Activated CD4-positive, alpha-beta T cell treated with anti-CD3 and anti-CD28 coated beads, Interleukin-2, amount 50 U/mL, for 1 hour (primary cell): ENCODE results near the gene SPATA18.
"Not testable (repeated sequence)": the region's sequence is repeated elsewhere in the genome, so short reads cannot be mapped to it uniquely, and the experiment has no call there.

ENCODE experiments used
- DNase-seq: peaks from one replicate; pipeline ENCODE4 v3.0.0-alpha.2; 2020

SPATA18 gene

DNA sequence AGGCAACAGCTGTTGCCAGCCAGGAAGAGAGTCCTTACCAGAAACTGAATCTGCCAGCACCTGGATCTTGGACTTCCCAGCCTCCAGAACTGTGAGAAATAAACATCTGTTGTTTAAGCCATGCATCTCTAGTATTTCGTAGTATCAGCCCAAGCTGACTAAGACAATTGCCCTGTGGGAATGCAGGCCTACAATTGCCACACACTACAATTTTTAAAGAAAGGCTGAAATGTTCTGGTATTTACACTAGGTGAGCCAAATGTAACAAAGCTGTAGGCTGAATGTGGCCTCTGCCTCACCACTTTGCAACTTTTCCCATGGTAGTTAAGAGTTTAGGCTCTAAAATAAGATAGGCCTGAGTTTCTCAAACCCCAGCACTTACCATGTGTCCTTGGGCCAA, 59.1 kb downstream of the SPATA18 start:
- no peak for DNase-seq

DNA sequence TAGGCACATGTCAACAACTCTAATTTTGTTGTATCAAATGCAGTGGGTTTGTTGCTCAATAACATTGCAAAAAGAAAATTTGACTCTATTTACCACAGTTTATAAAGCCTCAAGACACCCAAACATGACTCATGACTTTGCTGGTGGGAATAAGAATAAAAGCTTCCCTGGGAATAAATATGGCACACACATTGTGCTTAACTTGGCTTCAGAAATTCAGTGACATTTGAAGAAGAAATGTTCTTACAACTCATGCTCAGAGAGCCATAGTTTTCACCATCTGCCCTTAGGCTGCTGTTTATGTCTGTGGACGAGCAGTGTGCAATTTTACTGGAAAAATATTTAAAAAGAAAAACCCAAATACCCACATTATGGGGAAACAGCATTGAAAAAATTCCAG, 60.9 kb downstream of the SPATA18 start:
- DNase-seq, result no peak

GRCh38 chr4:52112411-52112810, 61.3 kb downstream of the SPATA18 start:
- DNase-seq, result no peak

DNA sequence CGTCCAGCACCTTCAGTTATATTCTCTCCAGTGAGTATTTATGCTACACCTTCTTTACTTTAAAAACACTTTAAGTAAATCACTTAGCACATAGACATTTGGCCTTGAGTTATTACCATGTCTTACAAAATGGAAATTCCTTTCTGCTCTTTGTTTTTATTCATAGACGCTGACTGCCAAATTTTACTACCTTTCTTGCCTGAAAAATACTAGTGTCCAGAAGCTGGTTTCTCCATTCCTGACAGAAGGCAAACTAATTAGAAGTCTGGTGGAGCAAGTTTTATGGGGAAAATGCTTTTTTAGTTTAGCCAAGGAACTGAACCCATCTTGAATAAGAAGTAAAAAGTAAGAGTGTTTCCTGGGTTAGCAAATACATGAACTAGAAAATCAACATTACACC, 65.5 kb downstream of the SPATA18 start:
- DNase-seq, result no peak

DNA sequence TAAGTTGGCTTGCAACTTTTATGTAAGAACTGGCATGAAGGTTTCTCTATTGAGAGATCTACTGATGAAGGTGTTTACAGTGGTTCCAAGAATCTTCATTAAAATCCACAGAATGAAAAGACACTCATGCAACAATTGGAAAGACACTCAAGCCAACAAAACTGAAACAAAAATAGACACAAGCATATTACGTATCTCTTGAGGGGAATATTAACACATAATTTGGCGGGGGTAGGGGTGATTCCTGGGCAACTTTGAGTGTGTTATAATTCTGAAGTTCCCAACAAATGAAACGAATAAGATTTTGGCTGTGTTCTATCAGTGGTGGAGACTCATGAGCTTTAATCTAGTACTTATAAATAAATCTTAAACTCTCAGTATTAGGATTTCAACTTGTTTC, 75.1 kb downstream of the SPATA18 start:
- DNase-seq, result no peak

DNA sequence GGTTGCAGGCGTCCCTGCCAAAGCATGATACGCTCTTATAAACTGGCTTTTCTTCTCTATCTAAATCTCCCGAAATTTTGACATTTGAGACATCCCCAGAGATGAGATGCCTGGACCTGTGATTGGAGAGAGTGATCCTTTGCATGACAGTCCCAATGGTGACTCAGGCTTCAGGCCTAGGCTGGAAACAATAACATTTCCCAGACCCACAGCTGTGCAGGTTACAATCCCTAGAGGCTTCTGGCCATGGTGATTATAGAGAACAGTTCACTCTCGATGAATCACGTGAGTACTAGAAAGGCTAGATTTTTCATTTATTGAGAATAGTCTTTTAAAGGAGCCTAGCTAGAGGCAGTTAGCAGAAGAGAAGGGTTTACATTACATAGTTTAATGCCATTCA, 75.9 kb downstream of the SPATA18 start:
- DNase-seq, result no peak

DNA sequence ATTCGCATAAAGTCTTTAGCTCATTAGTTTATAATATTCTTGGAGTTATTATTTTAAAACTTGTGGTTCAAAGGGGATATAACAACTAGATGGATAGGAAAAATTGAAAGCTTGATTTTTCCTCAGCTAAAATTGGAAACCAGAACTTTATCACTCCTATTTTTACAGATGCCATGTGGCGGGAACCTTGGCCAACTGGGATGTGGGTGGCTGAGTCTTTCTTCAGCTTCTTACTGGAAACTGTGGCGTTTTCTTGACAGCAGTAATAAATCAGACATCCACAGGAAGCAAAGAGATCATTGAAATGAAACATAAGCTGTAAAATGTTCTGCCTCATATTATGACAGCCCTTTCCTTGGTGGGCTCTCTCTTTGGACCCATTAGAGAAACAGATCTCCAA, 84.1 kb downstream of the SPATA18 start:
- DNase-seq, result no peak

DNA sequence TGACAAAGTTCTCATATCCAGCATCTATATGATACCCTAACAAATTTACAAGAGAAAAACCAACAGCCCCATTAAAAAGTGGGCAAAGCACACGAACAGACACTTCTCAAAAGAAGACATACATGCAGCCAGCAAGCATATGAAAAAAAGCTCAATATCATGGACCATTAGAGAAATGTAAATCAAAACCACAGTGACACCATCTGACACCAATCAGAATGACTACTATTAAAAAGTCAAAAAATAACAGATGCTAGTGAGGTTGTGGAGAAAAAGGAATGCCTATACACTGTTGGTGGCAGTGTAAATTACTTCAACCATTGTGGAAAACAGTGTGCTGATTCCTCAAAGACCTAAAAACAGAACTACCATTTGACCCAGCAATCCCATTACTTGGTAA, 86.0 kb downstream of the SPATA18 start:
- not testable (repeated sequence) for DNase-seq

- no peak for DNase-seq
These were observed 91.7 kb downstream of the SPATA18 start for GRCh38 chr4:52142816-52143215.

DNA sequence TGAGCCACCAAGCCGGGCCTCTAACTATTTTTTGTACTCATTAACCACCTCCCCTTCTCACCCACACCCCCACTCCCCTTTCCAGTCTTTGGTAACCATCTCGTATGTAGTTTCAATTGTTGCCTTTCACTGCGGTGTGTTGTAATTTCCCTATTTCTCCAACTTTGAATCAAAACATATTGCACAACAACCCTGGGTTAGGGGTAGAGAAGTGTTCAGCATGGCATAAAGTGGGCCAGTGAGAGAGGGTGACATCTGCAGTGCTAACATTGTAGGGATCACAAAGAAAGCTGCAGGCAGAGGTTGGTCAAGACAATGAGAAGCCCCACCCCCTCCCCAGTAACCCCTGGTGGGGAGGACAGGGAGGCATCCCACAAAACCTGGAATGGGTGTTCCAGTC, 92.7 kb downstream of the SPATA18 start:
- no peak for DNase-seq

- no peak for DNase-seq
These were observed 93.3 kb downstream of the SPATA18 start for GRCh38 chr4:52144372-52144771.
